Cardiac atrium fibroblast (primary cell): Measurements from ENCODE around the gene EXOC1L. TPM values are rescaled to one million over a fixed set of nuclear protein-coding genes. Genes with fewer than 3 reads are reported as not detected.

Source experiments
- total RNA-seq: library from RNA; depleted of rRNA; stranded (reverse); fragments of >200 nt; gene quantifications from 2 replicates; pipeline ENCODE4 v1.2.3, GENCODE V29; 2015

The EXOC1L gene
- not detected in 2 replicates for total RNA-seq

GRCh38 chr4:55819634-55820033, at the start of gene EXOC1L:
EXOC1L (plus strand) TSS chr4:55819790; CDS start chr4:55820027, 237 bp downstream.

GRCh38 chr4:55853484-55854046, 34.0 kb downstream of the EXOC1L start, which contains the start of gene EXOC1:
EXOC1 (plus strand) TSS chr4:55853648; CDS start chr4:55858324, 4,676 bp downstream.

Other genes with a start within 250 kb of the EXOC1L start
- gene PDCL2, start 227.5 kb upstream of the EXOC1L start, total RNA-seq, result not detected in 2 replicates
- 0.81 TPM in 1 of 2 replicates, not detected in the other for gene NMU, start 183.5 kb upstream of the EXOC1L start, total RNA-seq
- 26.4 and 30.5 TPM in 2 replicates for gene EXOC1, start 33.9 kb downstream of the EXOC1L start, total RNA-seq
- 1.9 and 5.8 TPM in 2 replicates for gene CEP135, start 129.2 kb downstream of the EXOC1L start, total RNA-seq